SU-DHL-6 (cell line): ENCODE data around the gene SNRPD3.
"Not testable (repeated sequence)": the region's sequence is repeated elsewhere in the genome, so short reads cannot be mapped to it uniquely, and the experiment has no call there.

Experiments used
- CTCF ChIP-seq: fragments of 200-600 bp; sonication (generic); IDR thresholded peaks from one replicate; pipeline ENCODE4 v1.5.1; 2017; ENCODE audit warnings: antibody characterized with exemption, mild to moderate bottlenecking, low read length, moderate library complexity; ENCODE audit not compliant: insufficient read depth, poor library complexity, severe bottlenecking
- EZH2phosphoT487 ChIP-seq: fragments of 200-600 bp; sonication (generic), shearing (Covaris generic); conservative IDR thresholded peaks from 2 replicates; pipeline ENCODE4 v1.6.1; 2018; ENCODE audit warnings: mild to moderate bottlenecking, antibody characterized with exemption, low read length, moderate library complexity, mixed read lengths

- TF ChIP-seq CTCF, EZH2phosphoT487: not testable (repeated sequence)
These were observed 44.3 kb downstream of the SNRPD3 start for GRCh38 chr22:24599958-24600715.
